Choroid plexus epithelial cell (primary cell): Measurements from ENCODE around the gene ARL16.

Experiments used
- DNase-seq: peaks from one replicate; pipeline ENCODE4 v3.0.0-alpha.2; 2010; ENCODE audit warnings: low read depth
- H3K4me3 ChIP-seq: 2 replicates; pipeline ENCODE4 v1.5.1; 2011; ENCODE audit warnings: low read depth, mild to moderate bottlenecking, control low read depth, low read length, moderate library complexity
- CTCF ChIP-seq: conservative IDR thresholded peaks from 2 replicates; pipeline ENCODE4 v1.5.1; 2011; ENCODE audit warnings: low read depth, mild to moderate bottlenecking, control low read depth, inconsistent platforms, low read length, moderate library complexity

ARL16 gene

GRCh38 chr17:81710514-81711308, 27.1 kb upstream of the ARL16 start:
- peak; percentile 59 for DNase-seq
- peak; percentile 11 for TF ChIP-seq CTCF
- H3K4me3 ChIP-seq, result peak overlapping the region; percentile 8

- no peak for TF ChIP-seq CTCF
- no peak for DNase-seq
- H3K4me3 ChIP-seq, result no peak overlapping the region
Measured at GRCh38 chr17:81708739-81709185, 25.2 kb upstream of the ARL16 start.

GRCh38 chr17:81707725-81708646, 24.4 kb upstream of the ARL16 start:
- no peak overlapping the region for H3K4me3 ChIP-seq
- no peak for TF ChIP-seq CTCF
- DNase-seq, result no peak

- no peak for DNase-seq
- no peak for TF ChIP-seq CTCF
- no peak overlapping the region for H3K4me3 ChIP-seq
Measured at GRCh38 chr17:81706757-81707624, 23.4 kb upstream of the ARL16 start.

GRCh38 chr17:81706232-81706611, 22.6 kb upstream of the ARL16 start:
- H3K4me3 ChIP-seq, result no peak overlapping the region
- no peak for TF ChIP-seq CTCF
- no peak for DNase-seq

GRCh38 chr17:81705518-81706231, 22.1 kb upstream of the ARL16 start:
- DNase-seq, result no peak
- TF ChIP-seq CTCF, result no peak
- no peak overlapping the region for H3K4me3 ChIP-seq
